CD4-positive, alpha-beta T cell treated with Interleukin-2 at 100 ng/mL for 4 hours (primary cell): ENCODE measurements around the gene CCL13.

Source experiments
- DNase-seq: peaks from one replicate; pipeline ENCODE4 v3.0.0-alpha.2; 2020; ENCODE audit warnings: low spot score

The CCL13 gene

DNA sequence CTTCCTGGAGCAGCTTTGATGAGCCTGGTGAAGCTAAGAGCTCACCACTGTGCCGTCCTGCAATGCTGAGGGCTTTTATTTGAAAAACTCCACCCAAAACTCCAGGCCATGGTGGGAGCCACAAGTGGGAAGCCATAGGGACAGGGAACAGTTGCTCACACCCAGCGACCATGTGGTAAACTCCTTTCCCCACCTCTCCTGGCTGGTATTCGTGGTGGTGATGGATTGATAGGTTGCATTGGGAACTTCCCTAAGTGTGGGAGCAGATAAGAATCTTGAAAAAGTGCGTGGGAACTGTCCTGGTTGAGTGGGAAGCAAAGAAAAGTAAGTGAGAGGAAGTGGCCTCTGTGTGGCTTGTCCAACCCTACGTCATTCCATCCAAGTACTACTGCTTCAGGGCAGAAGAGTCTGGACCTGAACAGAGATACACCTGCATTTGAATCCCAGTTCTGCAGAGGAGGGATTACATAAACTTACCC, 6.9 kb downstream of the CCL13 start, which contains the start of gene CCL1:
Gene CCL1, minus strand, starts transcription at position 51 of the 479 bp plus-strand sequence. CDS start 72 bp downstream, outside the sequence.
- DNase-seq: no peak

DNA sequence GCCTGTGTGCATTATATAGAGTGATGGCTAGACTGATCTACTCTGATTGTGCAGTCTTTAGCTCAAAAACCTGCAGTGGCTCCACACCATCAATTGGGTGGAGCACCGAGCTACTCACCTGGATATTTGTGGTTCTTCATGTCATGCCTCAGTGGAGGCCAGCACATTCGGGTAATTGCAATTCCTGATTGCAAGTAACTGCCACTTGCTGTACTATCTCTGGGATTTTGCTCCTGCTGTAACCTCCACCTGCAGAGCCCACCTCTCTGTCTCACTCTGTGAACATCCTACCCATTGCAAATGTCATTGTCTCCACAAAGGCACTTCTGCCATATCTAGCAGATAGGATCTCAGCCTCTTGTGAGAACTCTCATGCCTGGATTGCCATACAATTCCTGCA, 8.5 kb downstream of the CCL13 start:
- DNase-seq: no peak

DNA sequence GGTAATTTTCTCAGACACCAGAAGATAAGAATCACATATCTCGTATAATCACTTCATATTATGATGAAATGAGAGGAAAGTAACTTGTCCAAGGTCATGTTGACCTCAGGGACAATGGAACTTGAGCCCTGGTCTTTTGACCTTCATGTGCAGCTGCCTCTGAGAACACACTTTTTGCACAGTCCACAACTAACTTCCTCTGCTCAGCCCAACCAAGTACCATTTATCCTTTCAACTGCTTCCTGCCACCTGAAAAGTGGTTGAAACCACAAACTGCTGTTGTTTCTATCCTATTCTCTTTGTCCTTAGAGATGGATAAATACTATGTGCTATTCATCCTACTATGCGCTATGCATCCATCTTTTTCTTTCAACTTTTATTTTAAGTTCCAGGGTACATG, 9.1 kb downstream of the CCL13 start:
- DNase-seq: no peak

DNA sequence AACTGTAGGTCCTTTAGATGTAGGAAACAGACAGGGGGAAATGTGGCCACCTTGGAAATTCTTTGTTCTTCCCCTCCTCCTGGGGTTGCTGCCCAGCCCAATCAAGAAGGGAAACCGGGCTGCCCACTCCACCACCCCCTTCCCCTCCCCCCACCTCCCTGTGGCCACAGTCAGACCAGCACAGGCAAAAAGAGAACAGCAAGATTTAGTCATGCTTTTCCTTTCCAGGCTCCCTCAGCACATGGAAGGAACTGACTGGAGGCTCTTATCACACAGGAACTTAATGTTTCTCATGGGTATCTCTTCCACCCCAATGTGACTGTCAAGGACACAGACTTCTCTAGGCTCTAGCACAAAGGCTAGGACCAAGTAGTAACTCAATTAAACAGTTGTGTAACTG, 9.7 kb downstream of the CCL13 start:
- no peak for DNase-seq

DNA sequence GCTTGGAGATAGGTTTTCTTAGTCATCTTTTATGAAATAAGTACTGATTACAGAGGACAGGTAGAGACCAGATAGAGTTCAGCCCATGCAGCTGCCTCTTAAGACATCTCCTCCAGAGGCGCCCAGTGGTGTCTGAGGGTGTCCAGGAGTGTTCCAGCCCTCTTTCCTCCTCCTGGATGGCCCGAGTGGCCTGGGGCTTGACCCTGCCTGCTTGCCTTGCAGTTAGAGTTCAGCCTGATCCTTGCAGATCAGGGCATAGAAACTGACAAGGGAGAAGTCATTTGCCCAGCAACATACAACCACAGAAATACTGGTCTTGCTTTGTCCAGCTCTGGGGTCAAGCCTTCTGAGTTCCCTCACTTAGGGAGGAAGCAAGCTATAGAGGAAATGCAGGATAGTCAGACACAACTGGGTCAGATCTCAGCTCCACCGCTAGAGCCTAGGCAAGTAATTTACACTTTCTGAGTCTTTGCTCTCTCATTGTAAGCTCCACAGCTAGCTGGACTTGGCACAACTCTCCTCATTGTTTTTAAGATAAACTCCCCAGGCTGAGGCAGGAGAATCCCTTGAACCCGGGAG, 10.3 kb downstream of the CCL13 start:
- DNase-seq: no peak

DNA sequence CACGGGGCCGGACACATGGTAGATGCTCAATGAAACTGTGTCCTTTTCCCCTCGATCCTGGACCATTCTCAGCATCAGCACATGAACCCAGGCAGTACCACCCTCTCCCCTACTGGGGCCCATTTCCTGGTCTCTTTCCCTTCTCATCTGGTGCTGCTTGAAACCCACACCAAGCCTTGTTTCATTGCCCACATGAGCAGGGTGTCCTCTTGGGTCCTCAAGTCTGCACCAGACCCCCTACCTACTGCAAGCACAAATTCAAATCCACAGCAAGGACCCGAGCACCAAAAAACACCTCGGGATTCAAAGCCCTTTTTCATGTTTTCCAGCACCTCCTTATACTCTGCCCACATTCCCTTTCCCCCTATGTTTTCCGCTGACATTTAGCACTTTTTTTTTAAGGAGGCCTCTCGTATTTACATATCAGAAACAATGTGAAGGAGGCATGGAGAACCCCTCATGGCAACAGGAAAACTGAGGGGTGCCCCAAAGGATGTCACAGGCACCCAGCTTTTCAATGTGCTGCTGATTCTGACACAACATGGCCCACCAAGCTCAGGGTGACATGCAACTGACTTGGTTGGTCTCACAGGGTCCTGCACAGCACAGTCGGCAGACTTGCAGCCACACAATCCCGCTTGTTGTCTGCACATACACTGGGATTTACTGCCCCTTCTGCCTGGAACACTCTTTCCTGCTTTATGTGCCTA, 11.4 kb downstream of the CCL13 start:
- no peak for DNase-seq

DNA sequence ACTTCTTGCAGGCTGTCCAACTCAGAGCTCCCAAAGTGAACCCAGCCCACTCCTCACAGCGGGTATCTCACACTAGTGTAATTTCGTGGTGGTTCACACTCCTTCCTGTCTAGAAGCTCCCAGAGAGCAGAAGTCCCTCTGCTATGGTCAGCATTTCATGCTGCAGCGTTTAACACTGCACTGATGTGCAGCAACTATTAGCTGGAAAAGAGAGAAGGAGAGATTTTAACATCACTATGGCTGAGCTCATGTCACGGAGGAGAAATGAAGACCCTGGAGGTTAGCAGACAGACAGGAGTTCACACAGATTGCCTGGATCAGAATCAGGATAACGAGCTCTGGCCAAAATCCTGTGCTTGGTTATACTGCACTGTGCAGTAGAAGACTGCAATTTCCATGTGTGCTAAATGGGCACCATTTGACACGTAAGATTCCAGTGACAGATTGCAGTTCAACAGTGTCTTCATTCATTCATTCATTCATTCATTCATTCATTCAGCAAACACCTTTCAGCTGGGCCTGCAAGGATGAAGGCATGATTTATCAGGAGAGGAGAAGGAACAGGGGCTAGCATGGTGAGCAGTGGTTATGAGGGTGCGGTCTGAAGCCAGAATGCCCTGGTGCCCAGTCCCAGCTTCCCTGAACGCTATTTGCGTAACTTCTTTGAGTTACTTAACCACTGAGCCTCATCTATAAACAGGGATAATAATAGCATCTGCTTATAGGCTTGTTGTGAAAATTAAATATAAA, 12.1 kb downstream of the CCL13 start:
- no peak for DNase-seq

DNA sequence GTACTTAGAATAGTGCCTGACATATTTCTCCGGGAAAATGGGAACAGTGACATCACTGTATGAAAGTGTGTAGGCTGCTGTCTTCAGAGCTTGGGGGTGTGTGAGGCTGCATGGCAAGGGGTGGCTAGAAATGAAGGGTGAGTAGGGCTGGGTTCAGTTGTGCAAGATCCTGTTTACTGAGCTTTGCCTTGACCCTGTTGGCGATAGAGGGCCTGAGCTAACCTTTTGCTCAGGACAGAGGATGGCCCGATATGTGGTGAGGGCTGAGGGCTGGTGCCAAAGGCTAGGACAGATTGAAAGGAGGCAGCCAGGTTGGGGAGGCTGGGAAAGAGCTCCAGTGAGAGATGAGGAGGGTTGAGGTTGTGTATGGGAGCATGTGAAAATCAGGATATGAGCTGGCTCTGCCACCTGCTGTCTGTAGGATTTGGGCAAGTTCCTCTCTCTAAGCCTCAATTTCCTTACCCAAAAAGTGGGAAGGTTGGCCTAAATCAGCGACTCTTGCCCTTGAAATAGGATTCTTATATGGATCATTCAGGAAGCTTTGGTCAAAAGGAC, 12.7 kb downstream of the CCL13 start:
- no peak for DNase-seq

DNA sequence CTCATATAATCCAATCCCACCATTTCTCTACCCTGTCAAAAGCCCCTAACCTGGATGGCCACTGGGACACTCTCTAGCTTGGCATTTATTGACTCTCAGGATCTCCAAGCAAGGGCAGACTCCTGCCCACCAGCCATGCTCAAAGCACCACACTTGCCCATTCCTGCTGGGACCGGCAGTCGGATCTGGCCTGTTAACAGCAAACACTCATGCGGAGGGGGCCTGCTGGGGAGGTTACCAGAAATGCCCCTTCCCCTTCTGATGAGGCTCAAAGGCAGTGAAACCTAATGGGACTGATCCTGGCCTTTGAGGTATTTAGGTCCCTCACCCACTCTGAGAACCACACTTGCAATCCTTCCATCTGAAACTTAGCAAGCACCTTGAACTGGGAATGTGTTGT, 13.3 kb downstream of the CCL13 start:
- DNase-seq: no peak

DNA sequence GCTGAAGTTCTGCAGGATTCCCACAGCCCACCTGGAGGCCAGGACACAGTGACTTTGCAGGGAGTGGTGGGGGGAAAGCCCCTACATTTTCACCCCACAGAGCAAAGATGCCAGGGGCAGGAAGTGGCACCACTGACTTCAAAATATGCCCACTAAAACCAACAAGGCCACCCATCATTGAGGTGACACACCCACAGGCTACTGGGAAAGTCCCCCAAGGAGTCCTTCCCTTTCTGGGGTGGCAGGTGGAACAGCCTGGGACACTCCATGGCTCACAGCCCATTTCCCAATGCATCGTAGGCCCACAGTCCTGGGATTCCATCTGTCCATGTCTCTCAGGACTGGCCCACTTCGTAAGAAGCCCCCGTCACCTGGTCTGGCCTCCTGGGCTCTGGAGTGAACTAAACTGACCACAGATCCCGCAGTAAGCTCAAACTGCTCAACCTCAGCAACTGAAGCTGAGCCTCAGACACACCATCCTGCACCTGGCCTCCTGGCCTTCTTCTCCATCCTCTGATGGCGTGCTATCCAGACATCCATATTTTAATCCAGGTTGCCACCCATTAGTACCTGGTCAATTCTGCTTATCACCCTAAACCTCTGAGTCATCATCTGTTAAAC, 14.2 kb downstream of the CCL13 start:
- DNase-seq: no peak

DNA sequence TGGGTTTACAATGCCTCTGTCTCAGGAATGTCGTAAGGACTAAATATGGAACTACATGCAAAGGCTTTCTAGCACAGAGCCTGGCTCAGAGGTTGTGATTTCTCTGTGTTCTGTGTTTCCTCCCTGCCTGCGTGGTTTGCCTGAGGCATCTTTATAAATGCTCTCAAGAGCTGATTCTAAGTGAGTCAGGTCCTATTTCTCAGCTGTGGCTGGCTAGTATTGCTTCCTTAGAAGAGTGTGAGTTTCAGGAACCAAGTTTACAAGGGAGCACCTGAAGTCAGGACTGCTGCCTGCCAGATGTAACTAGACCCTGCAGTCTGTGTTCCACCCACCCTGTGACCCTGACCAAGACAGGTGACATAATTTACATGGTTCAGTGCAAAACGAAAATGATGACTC, 14.7 kb downstream of the CCL13 start:
- no peak for DNase-seq

DNA sequence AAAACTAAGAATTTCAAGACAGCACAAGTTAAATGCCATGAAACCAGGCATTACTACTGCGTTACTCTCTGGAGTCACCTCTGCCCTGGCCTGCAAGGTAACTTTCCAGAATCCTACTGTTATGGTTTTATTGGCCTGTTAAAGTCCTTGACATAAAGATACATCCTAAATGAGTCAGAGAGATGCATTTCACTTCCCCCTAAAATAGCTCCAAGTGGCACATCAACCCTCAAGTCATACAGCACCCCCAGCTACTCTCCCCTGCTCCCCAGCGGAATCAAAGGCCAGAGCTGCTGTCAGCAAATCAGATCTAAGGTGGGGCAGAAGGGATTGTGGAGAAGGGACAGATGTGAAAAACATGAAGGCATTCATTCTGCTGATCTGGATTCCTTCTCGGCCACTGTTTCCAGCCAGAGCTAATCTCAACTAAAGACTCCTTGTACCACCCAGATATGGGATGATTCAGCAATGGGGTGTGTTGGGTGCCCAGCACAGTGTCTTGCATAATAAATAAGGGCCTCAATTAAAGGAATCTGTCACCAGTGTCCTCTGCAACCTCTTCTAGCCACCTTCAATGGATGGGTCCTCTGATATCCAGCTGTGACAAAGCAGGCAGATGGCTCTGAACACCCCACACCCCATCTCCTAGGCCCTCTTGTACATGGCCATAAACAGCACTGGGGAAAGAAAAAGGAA, 15.3 kb downstream of the CCL13 start:
- DNase-seq: no peak

DNA sequence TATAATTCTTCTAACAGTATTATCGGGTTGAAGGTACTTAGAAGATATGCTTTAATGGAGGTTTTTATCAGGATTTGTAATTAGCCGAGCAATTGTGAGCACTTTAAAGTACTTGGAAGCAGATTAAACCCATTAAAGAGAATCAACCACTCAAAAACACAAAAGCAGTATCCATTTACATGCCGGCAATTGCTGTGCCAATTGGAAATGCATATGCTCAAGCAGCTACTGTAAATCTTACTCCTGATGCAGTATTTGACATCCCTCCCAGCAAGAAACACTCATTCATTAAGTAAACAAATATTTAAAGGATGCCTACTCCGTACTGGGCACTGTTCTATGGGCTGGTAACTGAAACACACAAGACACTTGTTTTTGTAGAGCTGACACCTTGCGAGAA, 18.2 kb downstream of the CCL13 start:
- DNase-seq: no peak

DNA sequence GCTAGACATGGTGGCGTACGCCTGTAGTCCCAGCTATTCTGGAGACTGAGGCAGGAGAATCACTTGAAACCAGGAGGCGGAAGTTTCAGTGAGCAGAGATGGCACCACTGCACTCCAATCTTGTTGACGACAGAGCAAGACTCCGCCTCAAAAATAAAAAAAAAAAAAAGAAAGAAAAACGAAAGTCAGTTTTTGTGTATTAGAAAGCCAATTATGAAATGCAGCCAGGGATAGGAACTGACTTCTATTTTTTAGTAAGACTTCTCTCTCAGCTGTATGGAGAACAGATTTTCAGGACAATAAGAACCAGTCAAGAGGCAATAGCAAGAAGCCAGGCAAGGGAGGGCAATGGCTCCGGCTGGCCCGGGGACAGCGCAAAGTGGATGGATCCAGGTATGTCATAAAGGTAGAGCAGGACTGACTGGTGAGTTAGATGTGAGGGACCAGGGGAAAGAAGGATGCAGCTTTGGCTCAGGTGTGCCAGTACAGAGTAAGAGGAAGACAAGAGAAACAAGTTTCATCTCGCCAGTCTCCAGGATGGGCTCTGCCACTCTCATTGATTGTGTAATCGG, 19.2 kb downstream of the CCL13 start:
- no peak for DNase-seq

DNA sequence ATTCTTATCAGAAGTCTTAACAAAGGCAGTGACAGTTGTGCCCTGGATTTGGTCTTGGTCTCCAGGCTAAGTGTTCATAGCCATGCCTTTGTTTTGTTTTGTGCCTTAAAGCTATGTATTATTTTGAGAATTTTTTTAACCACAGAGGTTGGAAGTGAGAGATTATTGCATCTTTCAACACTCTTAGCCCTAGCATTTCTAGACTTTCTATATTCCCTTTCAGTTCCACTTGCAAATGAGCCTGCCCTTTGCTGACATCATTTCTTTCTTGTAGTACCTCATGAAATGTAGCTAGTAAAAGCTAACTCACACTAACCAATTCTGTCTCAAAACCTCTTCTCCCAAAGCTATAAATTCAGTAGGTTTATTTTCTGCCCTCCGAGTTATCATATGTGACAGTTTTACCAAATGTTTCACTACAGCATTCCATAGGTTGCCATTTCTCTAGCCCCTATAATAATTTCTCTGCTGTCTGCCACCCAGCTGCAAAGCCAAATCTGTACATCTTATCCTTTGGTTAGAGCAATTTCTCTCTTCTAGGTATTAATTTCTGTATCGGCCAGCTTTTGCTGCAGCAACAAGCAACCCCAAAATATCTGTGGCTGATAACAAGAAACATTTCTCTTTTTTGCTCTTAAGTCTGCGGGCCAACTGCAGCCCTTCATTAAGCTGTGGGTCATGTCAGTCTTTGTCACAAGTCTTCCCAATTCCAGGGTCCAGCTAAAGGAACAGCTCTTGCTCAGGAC, 21.0 kb downstream of the CCL13 start:
- DNase-seq: no peak

DNA sequence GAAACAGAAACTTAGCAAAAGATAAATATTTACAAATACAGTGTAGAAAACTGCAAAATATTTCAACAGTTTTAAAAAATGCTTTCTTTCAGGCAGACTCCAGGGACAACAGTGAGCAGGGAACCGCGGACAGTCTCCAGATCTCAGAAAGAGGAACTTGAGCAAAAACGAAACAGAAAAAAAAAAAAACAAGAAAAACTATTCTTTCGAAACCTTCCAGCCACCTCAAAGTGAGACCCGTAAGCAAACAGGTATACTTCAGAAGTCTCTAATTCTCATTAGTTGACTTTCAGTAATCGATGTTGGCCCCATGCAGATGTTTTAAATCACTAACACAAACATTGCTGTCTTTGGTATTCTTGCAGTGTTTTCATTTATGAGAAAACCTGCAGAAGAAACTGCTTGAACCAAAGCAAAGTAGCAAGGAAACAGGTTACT, 22.4 kb downstream of the CCL13 start:
- DNase-seq: no peak

DNA sequence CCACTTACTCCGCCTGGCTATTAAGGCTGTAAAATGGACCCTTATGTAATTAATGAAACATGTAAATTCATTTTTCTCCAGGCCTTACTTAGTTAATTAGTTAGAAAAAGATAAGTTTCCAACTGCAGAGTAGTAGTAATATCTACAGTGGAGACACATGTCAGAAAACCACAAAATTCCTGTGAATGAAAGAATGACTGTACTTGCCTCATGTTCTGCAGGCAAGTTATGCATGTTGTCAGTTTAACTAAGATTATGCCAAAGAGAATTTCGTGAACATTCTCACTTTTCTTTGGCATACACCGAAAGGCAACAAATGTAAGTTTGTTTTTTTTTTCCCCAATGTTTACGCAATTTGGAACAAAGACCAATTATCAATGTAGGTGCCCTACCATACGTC, 23.6 kb downstream of the CCL13 start:
- no peak for DNase-seq

DNA sequence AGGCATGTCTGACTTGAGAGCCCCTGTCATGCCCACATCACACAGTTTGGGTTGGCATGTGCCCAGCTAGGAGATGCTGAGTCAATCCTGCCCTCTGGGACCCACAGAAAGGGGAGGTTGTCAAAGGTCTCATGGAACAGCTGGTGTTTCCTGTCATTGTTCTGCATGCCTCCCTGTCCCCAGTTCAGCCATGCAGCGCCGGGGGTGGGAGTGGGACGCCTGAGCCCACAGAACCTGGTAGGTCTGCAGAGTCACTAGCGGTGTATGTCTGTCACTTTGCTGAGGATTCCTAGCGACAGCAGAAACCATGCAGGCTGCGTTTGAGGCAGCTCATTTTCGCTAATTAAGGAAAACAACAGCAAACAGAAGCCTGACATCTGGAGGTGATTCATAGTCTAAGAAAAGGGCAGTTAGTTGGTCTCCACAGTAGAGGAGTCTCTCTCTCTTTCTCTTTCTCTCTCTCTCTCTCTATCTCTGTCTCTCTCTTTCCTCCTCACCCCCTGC, 26.4 kb downstream of the CCL13 start:
- no peak for DNase-seq

DNA sequence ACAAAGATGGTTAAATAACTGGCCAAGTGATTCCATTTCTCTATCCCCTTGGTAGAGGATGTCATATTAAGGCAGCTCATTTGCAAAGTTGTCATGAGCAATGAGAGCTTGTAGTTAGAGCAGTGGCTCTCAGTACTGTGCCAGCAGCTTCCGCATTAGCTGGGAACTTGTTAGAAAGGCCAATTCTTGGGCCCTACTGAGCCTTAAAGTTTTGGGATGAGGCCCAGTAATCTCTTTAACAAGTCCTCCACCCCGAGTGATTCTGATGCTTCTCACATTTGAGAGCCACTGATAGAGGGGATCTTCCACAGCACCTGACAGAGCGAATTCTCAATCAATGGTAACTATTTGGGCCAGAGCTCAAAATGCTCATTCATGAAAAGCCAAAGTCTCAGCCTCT, 26.9 kb downstream of the CCL13 start:
- no peak for DNase-seq

DNA sequence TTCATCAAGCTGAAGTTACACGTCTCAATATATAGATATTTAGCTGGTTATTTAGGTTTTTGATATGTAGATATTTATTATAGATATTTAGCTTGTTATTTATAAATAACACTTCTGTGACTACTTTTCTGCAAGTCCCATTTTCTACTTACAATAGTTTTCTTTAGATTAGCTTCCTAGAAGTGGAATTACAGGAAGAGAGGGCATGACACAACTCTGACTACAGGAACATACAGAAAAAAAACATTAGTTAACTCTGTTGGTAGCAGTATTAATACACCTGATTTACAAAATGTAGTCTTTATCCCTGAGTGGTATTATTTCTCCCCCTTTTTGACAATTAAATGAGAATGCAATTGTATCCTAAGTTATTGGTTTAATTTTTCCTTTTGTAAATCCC, 28.0 kb downstream of the CCL13 start:
- no peak for DNase-seq
